IMR-90 (cell line): ENCODE data around the gene APOL2. TPM values are rescaled to one million over a fixed set of nuclear protein-coding genes. Genes with fewer than 3 reads are reported as not detected.
"Not testable (repeated sequence)": the region's sequence is repeated elsewhere in the genome, so short reads cannot be mapped to it uniquely, and the experiment has no call there.

ENCODE experiments used
- ATAC-seq: fragments of 200-7000 bp; cut with Tn5 transposase; 2 replicates; pipeline ENCODE4 v1.9.1; 2020; ENCODE audit warnings: low read depth, mild to moderate bottlenecking, moderate library complexity
- BruUV-seq: library from RNA; stranded (reverse); fragments of 400-500 nt; replicated peaks from 2 replicates; lab custom pipeline; 2021; lab: Mats Ljungman, UMichigan
- CTCF ChIA-PET: fragments of 300-600 bp; formaldehyde crosslinking; extraction: SDS; loops from one replicate; lab custom pipeline; 2021; ENCODE audit warnings: antibody characterized with exemption; lab: Yijun Ruan, JAX
- POLR2A ChIA-PET: fragments of 300-600 bp; sonication (Branson Sonifier 250); formaldehyde crosslinking; loops from one replicate; lab custom pipeline; 2022; ENCODE audit warnings: antibody characterized with exemption; ENCODE audit not compliant: unreplicated experiment; lab: Charles Lee
- DNase-seq: peaks from one replicate; pipeline ENCODE4 v3.0.0; 2013
- H2AFZ ChIP-seq: replicated peaks from 2 replicates; pipeline ENCODE3; 2013; ENCODE audit warnings: low read length, mild to moderate bottlenecking; ENCODE audit not compliant: poor library complexity
- H2AK5ac ChIP-seq: 2 replicates; pipeline ENCODE4 v1.6.1; 2013; ENCODE audit warnings: low read depth, low read length, inconsistent platforms
- H2AK9ac ChIP-seq: replicated peaks from 2 replicates; pipeline ENCODE3; 2013; ENCODE audit warnings: mild to moderate bottlenecking, low read depth, low read length, moderate library complexity; ENCODE audit not compliant: poor library complexity
- H2BK120ac ChIP-seq: 2 replicates; pipeline ENCODE4 v1.6.1; 2013; ENCODE audit warnings: low read depth, low read length, inconsistent platforms
- H2BK15ac ChIP-seq: 3 replicates; pipeline ENCODE4 v1.6.1; 2013; ENCODE audit warnings: low read depth, low read length, inconsistent platforms
- H2BK20ac ChIP-seq: 2 replicates; pipeline ENCODE4 v1.6.1; 2013; ENCODE audit warnings: low read depth, mild to moderate bottlenecking, inconsistent platforms, low read length, moderate library complexity
- H2BK5ac ChIP-seq: 2 replicates; pipeline ENCODE4 v1.6.1; 2013; ENCODE audit warnings: mild to moderate bottlenecking, low read depth, low read length, inconsistent platforms; ENCODE audit not compliant: poor library complexity, severe bottlenecking
- H3K14ac ChIP-seq: replicated peaks from 2 replicates; pipeline ENCODE4 v1.6.1; 2013; ENCODE audit warnings: low read depth, low read length, inconsistent platforms
- H3K18ac ChIP-seq: 2 replicates; pipeline ENCODE4 v1.6.1; 2013; ENCODE audit warnings: low read depth, low read length, control low read depth
- H3K23ac ChIP-seq: 2 replicates; pipeline ENCODE4 v1.6.1; 2013; ENCODE audit warnings: low read depth, low read length, inconsistent platforms
- H3K27ac ChIP-seq: 2 replicates; pipeline ENCODE4 v1.5.1; 2013; ENCODE audit warnings: mild to moderate bottlenecking, control low read depth, low read length; ENCODE audit not compliant: insufficient read depth
- H3K27me3 ChIP-seq: 2 replicates; pipeline ENCODE4 v1.6.1; 2013; ENCODE audit warnings: low read length; ENCODE audit not compliant: control insufficient read depth, insufficient read depth
- H3K36me3 ChIP-seq: 2 replicates; pipeline ENCODE4 v1.6.1; 2013; ENCODE audit warnings: low read length, mixed read lengths; ENCODE audit not compliant: control insufficient read depth, insufficient read depth
- H3K4ac ChIP-seq: 2 replicates; pipeline ENCODE4 v1.6.1; 2013; ENCODE audit warnings: low read depth, low read length, inconsistent platforms
- H3K4me1 ChIP-seq: 2 replicates; pipeline ENCODE4 v1.6.1; 2013; ENCODE audit warnings: low read length, mixed read lengths; ENCODE audit not compliant: control insufficient read depth, insufficient read depth
- H3K4me2 ChIP-seq: 2 replicates; pipeline ENCODE4 v1.6.1; 2013; ENCODE audit warnings: low read depth, mild to moderate bottlenecking, control low read depth, low read length, moderate library complexity
- H3K4me3 ChIP-seq: 2 replicates; pipeline ENCODE4 v1.5.1; 2013; ENCODE audit warnings: low read depth, mild to moderate bottlenecking, control low read depth, low read length, moderate library complexity; ENCODE audit not compliant: insufficient read depth
- H3K56ac ChIP-seq: 2 replicates; pipeline ENCODE4 v1.6.1; 2013; ENCODE audit warnings: low read length, inconsistent platforms; ENCODE audit not compliant: insufficient read depth; ENCODE audit errors: extremely low read depth
- H3K79me1 ChIP-seq, 2 experiments: 2 replicates each; pipeline ENCODE4 v1.6.1; 2013; ENCODE audit warnings: low read length in 2 of 2, inconsistent platforms in 1 of 2, low read depth in 1 of 2
- H3K9ac ChIP-seq: 2 replicates; pipeline ENCODE4 v1.6.1; 2013; ENCODE audit warnings: low read depth, low read length, control low read depth
- H3K9me1 ChIP-seq: 2 replicates; pipeline ENCODE4 v1.6.1; 2013; ENCODE audit warnings: low read length, inconsistent platforms; ENCODE audit not compliant: insufficient read depth
- H3K9me3 ChIP-seq: 2 replicates; pipeline ENCODE4 v1.6.1; 2013; ENCODE audit warnings: low read length; ENCODE audit not compliant: control insufficient read depth, insufficient read depth
- H4K20me1 ChIP-seq: 2 replicates; pipeline ENCODE4 v1.6.1; 2013; ENCODE audit warnings: low read length, inconsistent platforms; ENCODE audit not compliant: insufficient read depth
- H4K5ac ChIP-seq: 2 replicates; pipeline ENCODE4 v1.6.1; 2013; ENCODE audit warnings: mild to moderate bottlenecking, low read depth, low read length, control low read depth
- H4K8ac ChIP-seq, 2 experiments: 2 replicates each; pipeline ENCODE4 v1.6.1; 2013; ENCODE audit warnings: low read depth in 2 of 2, low read length in 2 of 2, control low read depth in 1 of 2, inconsistent platforms in 1 of 2
- H4K91ac ChIP-seq: 2 replicates; pipeline ENCODE4 v1.6.1; 2013; ENCODE audit warnings: low read depth, low read length, inconsistent platforms; ENCODE audit not compliant: insufficient read depth
- WGBS, 2 experiments: methylation state at CpG; one replicate each; pipeline versions ENCODE4 v1.1.5 to v1.1.7; 2013; ENCODE audit warnings: missing lambda C conversion rate in 2 of 2; ENCODE audit not compliant: insufficient read length in 1 of 2; ENCODE audit errors: extremely low coverage in 2 of 2; 5-methylcytosine and 5-hydroxymethylcytosine counted together
- dilution Hi-C: fragments of 300-500 bp; cut with HindIII; formaldehyde crosslinking; loops from one replicate; pipeline ENCODE4 v1.14.3; 2018; ENCODE audit warnings: low sequenced_read_pairs; ENCODE audit not compliant: unreplicated experiment
- in situ Hi-C: fragments of 300-500 bp; cut with MboI; formaldehyde crosslinking; loops from 3 replicates; pipeline ENCODE4 v1.14.3; 2019; ENCODE audit warnings: low sequenced_read_pairs, inconsistent platforms, mixed read lengths
- intact Hi-C: fragments of 100-400 bp; cut with micrococcal nuclease; formaldehyde crosslinking; loops from 2 replicates; pipeline ENCODE4 v1.10.0; 2022
- polyA plus RNA-seq, 3 experiments: library from polyadenylated mRNA; depleted of rRNA; stranded (reverse); fragments of >200 nt; gene quantifications; 2 replicates each; pipeline ENCODE4 v1.2.3, GENCODE V29; 2012; ENCODE audit warnings: low replicate concordance in 1 of 3
- total RNA-seq: library from RNA; depleted of rRNA; stranded (reverse); fragments of >200 nt; gene quantifications from 2 replicates; pipeline ENCODE4 v1.2.3, GENCODE V29; 2012

Gene APOL2
- total and polyA plus RNA-seq, 2 of the 4 experiments (the other 2 are of a cell fraction), result 13.1 to 57.5 TPM

DNA sequence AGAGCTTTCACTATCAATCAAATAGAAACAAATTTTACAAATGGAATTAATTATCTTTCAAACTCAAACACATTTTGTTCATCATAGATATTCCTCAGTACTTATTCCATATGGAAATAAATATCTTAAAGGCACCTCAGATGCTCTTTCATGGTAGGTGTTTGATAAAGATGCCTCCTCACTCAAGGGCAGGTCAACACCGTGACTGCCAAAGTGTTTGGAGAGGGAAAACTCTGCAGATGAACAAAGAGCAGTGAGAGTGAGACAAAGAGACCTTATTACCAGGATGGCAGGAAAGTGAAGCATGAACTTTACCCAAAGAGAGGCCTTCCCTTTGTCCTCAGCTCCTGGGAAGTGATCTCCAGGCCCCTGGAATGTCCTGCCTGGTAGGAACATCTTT lies 11.0 kb downstream of the APOL2 start:
- intact Hi-C loops, result not testable (repeated sequence)
- WGBS, 2 experiments, result no CpG with 5 or more reads among the region's 1 CpG

More for the DNA sequence above, 11.0 kb downstream of the APOL2 start:
- H2BK5ac ChIP-seq, H3K23ac ChIP-seq, H3K9me1 ChIP-seq, CTCF ChIA-PET, H3K9ac ChIP-seq, ATAC-seq, H2AK5ac ChIP-seq, H4K20me1 ChIP-seq, H4K5ac ChIP-seq, H3K4me1 ChIP-seq, H2BK120ac ChIP-seq, H4K91ac ChIP-seq, H3K14ac ChIP-seq, H3K79me1 ChIP-seq, H2BK15ac ChIP-seq, in situ Hi-C loops, H3K9me3 ChIP-seq, H2BK20ac ChIP-seq, H4K8ac ChIP-seq, H3K4me3 ChIP-seq, H3K18ac ChIP-seq, POLR2A ChIA-PET, H3K4me2 ChIP-seq, H3K27me3 ChIP-seq, H3K56ac ChIP-seq, H2AFZ ChIP-seq, DNase-seq, H3K4ac ChIP-seq, BruUV-seq, H3K27ac ChIP-seq, H2AK9ac ChIP-seq, dilution Hi-C loops: not testable (repeated sequence)
- H3K36me3 ChIP-seq, result peaks cover 37% of the 10 kb centered on the region
